Measurements from ENCODE around the gene CECR2.

CECR2 gene

DNA sequence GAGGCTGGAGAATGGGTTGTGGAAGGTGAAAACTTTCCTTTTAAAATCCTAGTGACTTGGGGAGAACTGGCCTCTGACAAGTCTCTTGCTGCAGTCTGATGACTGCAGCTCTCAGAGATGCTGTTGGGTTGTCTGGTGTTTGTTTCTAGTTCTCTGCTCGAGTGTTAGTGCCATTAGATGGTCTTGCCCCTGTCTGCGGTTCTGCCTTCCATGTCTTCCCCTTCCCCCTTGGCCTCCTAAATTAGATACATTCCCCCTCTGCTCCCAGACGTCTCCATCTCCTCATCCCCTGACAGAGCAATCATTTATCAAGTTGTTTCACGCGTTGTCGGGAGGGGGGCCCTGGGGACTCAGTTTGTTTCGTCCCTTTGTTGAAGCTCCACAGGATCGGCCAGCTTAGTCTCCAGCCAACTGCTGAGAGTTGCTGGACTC, 67.7 kb downstream of the CECR2 start:
- no peak for TF ChIP-seq ZNF274 (IDR thresholded peaks at IDR 0.05; ENCODE audit: low read depth, low read length)
- no peak overlapping the region; the same call in 1 of the 2 replicates for H3K4me3 ChIP-seq (ENCODE audit: low read length)

DNA sequence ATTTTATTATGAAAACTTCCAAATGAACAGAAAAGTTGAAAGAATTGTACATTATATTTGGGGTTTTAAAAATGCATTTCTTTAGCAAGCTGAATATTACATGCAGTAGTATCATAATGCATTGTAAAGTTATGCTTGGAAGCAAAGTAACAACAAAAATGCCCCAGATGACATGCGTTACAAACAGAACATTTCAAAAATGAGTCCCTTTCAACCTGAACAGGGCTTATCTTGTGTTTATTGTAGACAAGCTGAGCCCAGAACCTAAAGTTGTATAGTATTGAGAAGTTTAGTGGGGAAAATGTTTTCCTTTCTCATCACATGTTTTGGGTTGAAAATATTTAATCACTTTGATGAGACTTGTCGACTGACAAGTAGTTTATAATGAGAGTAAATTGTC, 68.8 kb downstream of the CECR2 start:
- H3K4me3 ChIP-seq (ENCODE audit: low read length): no peak overlapping the region
- no peak for TF ChIP-seq ZNF274 (IDR thresholded peaks at IDR 0.05; ENCODE audit: low read depth, low read length)

DNA sequence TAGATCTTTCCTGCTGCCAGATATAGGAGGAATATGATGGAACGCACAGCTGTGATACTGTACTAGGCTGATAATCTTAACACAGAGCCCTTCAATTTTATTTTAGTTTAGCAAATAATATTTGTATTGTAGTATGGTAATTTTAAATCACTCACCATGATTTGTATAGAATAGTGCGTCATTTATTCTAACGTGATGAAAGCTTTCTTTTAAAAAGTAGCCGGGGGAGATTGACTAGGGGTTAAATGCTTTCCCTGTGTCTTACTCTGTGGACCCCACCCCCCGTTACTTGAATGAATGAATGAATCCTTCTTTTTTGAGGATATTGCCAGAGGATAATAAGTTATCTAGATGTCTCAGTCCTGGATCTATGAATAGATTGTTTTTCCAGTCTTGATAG, 72.1 kb downstream of the CECR2 start:
- H3K4me3 ChIP-seq (ENCODE audit: low read length): no peak overlapping the region
- TF ChIP-seq ZNF274 (IDR thresholded peaks at IDR 0.05; ENCODE audit: low read depth, low read length): no peak

DNA sequence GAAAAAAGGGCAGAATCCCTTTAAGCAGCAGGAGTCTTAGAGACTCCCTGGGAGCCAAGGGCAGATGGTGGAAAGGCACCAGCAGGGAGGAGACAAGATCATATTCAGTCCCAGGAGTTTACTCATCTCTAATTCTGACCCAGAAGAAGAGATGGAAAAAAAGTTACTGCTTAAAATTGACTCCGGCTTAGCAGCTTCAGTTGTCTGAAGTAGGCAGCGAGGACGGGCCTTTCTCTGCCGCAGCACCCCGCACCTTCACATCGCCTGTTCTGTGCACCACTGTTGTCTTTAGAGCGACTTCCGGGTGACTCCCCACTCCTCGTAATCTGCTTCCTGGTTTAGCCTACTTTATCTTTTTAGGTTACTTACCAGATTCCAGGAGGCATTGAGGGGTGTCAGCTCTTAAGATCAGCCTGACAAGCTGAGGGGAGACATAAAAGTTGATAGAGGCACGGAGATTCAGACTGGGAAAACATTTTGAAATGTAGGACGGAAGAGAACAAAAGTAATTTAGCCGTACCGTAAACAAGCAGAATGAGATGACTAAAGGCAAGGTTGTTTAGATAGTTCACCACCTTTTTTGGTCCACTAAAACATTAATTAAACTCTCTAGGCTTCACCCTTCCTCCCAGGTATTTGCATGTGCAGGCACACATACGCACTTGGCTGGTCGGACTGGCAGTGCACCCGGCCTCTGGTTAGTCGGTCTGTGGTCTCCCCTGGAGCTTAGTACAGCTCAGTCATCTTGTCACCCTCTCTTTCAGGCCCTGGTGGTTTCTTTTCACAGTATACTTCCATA, 74.3 kb downstream of the CECR2 start:
- no peak for TF ChIP-seq ZNF274 (IDR thresholded peaks at IDR 0.05; ENCODE audit: low read depth, low read length)
- H3K4me3 ChIP-seq (ENCODE audit: low read length): no peak overlapping the region

DNA sequence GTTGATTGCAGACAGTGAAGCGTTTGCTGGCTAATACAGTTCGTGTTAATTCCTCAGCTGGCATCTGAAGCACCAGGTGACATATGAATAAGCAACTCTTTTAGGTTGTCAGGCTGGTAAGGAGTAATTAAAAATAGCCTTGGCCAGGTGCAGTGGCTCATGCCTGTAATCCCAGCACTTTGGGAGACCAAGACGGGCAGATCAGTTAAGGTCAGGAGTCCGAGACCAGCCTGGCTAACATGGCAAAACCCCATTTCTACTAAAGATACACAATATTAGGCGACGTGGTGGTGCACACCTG, 74.9 kb downstream of the CECR2 start:
- H3K4me3 ChIP-seq (ENCODE audit: low read length): no peak overlapping the region
- TF ChIP-seq ZNF274 (IDR thresholded peaks at IDR 0.05; ENCODE audit: low read depth, low read length): no peak

DNA sequence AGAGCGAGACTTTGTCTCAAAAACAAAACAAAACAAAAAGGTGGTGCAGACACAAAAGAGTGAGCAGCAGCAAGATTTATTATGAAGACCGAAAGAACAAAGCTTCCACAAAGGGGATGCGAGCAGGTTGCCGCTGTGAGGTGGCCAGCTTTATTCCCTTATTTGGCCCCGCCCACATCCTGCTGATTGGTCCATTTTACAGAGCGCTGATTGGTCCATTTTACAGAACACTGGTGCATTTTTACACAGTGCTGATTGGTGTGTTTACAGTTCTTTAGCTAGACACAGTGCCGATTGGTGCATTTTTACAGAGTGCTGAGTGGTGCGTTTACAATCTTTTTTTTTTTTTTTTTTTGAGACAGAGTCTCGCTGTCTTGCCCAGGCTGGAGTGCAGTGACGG, 77.4 kb downstream of the CECR2 start:
- no peak for TF ChIP-seq ZNF274 (IDR thresholded peaks at IDR 0.05; ENCODE audit: low read depth, low read length)
- H3K4me3 ChIP-seq (ENCODE audit: low read length): no peak overlapping the region

DNA sequence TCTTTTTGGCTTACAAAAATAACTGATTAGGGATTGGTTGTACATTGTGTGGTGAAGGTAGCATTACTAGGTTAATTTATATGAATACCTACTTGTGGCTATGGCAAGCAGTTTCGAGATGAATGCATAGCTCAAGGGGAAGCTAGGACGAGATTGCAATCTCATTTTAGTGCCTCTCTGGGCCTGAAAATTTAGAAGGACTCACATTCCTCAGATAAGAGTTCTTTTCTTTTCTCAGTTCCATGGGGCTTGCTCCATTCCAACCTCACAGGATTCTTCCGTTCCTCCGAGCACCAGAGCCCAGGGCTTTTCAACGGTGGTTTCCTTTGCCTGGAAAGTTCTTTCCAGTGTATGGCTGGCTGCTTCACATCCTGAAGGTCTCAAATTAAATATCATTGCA, 82.1 kb downstream of the CECR2 start:
- H3K4me3 ChIP-seq (ENCODE audit: low read length): no peak overlapping the region
- TF ChIP-seq ZNF274 (IDR thresholded peaks at IDR 0.05; ENCODE audit: low read depth, low read length): no peak

DNA sequence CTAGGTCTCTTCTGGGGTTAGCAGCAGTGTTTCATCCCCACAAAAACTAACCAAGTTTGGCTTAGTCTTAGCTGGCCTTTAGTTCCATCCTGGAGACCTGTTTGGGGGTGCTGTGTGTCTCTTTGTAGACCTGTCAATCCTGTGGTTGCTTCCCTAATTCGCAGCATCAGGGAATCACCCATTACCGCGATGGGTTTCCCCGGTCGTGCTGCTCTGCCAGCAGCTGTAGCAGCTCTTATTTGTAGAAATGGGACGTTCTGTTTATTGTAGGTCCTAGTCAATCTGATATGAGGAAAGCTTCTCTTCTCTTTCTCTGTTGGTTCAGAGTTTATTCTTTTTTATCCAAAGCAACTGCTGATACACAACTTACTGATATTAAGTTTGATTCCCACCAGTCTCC, 91.6 kb downstream of the CECR2 start:
- TF ChIP-seq ZNF274 (IDR thresholded peaks at IDR 0.05; ENCODE audit: low read depth, low read length): no peak
- no peak overlapping the region for H3K4me3 ChIP-seq (ENCODE audit: low read length)

DNA sequence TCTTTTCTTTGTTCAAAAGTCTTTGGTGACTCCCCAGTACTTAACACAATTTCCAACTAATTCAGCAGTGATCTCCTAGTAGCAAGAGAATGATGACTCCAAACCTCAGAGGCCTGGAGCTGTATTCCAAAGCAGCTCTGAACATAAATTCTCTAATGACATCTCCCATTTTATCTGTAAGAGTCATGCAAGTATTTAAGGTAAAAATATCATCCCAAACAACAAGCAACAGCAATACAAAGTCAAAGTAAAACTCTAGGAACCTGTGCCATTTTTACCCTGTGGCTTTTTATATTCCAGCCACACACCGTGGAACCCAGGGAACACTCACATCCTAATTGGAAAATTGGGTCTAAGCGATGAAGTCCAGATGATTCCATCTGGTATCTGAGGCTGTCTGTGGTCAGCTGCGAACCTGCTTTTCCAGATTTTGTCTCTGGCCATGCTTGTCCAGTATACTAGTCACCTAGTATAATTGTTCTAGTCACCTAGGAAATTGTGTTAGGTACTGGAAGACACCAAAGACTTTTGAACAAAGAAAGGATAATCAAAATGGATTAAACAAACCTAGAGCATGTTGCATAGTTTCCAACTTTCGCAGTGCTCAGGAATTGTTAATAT, 101.7 kb downstream of the CECR2 start:
- H3K4me3 ChIP-seq (ENCODE audit: low read length): no peak overlapping the region
- no peak for TF ChIP-seq ZNF274 (IDR thresholded peaks at IDR 0.05; ENCODE audit: low read depth, low read length)

DNA sequence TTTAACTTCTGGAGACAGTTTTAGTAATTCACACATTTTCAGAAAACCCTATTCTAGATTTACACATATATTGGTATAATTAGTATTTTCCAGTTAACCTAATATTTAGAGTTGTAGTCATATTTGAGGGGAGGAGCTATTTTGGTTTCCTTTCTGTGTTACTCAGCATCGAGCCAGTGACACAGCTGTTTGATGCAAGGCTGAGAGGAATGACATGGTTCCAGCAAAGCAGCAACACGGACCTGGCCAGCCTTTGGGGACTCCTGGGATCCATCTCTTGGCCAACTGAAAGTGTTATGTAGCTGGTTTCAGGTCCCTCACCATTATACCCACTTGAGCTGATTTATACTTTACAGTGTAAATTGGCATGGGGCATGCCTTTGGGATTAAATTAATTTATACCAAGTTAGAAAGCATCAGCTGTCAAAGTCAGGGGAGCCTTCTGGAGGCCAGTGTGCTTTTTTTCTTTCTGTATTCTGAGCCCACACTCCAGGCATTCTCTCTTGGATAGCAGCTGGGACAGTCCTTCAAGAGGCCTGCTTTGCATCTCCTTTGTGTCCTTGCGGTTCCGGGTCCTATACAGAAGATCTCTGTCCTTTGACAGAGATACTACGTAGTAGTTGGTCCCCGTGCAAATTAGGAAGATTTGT, 102.8 kb downstream of the CECR2 start:
- H3K4me3 ChIP-seq (ENCODE audit: low read length): no peak overlapping the region
- TF ChIP-seq ZNF274 (IDR thresholded peaks at IDR 0.05; ENCODE audit: low read depth, low read length): no peak

DNA sequence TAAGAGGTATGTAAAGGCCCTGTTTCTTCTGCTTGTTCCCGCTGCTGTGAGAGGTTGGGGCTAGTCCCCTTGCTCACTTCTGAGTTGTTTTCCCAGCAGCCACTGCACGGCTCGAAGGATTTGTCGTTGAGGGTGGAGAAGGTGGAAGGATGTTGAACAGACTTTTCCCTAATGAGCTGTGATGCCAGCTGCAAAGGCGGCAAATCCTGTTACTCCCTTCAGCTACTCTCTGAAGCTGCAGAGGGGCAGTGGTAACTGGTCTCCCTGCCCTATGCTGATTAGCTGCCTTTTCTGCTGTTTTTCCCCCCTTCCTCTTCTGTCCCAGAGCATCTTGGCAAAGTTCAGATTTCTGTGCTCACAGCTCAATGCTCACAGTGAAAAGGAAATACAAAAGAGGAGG, 103.7 kb downstream of the CECR2 start:
- H3K4me3 ChIP-seq (ENCODE audit: low read length): no peak overlapping the region
- TF ChIP-seq ZNF274 (IDR thresholded peaks at IDR 0.05; ENCODE audit: low read depth, low read length): no peak

DNA sequence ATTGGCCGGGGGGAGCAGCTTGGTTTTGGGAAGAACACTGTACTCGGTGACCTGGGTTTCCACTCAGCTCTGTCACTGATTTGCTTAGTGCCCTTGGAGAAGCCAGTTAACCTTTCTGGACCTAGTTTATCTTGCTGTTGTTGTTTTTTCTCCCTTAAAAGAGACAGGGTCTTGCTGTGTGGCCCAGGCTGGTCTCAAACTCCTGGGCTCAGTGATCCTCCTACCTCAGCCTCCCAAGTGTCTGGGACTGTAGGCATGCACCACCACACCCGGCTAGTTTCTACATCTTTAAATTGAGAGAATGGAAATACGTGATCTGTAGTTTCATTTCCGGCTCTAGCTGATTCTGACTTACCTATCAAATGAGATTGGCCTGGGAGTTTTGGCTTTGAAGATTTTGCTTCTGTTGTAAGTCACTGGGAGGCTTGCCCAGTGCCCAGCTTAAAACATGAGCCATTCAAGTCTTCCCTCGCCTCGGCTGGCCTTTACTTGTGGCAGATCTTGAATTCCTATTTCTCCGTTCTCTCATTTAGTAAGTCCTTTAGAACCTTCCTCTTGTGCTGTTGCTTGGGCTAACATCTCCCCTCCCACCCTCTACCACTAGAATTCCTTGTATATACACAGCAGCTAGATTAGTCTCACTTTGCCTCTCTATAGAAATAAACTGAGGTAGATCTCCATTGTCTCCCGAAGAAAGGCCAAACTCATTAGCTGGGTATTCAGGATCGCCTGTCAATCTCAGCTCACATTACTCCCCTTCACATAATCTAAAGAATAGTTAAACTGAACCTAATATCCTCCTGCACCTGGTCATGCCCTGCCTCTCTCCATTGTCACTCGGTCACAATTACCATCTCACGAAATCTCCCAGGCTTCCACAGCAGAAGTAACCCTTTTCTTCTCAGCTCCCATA, 106.3 kb downstream of the CECR2 start:
- no peak for TF ChIP-seq ZNF274 (IDR thresholded peaks at IDR 0.05; ENCODE audit: low read depth, low read length)
- H3K4me3 ChIP-seq (ENCODE audit: low read length): no peak overlapping the region

DNA sequence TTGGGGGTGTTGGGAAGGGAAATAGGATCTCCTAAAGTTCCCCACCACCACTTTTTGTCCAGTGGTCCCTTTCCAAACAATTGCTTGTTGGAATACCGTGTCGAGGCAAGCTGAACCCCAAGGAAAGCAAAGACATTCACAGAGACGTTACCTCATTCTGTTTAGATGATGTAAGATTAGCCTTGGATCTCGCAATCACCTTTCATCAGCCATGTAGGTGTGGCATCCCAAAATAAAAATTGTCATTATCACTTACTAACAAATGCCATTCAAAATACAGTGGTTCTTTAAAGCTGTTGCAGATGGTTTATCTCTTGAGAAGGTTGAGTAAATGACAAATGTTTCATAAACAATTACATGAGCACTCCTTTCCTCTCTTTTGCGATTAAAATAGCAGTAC, 107.6 kb downstream of the CECR2 start:
- no peak for TF ChIP-seq ZNF274 (IDR thresholded peaks at IDR 0.05; ENCODE audit: low read depth, low read length)
- H3K4me3 ChIP-seq (ENCODE audit: low read length): no peak overlapping the region

DNA sequence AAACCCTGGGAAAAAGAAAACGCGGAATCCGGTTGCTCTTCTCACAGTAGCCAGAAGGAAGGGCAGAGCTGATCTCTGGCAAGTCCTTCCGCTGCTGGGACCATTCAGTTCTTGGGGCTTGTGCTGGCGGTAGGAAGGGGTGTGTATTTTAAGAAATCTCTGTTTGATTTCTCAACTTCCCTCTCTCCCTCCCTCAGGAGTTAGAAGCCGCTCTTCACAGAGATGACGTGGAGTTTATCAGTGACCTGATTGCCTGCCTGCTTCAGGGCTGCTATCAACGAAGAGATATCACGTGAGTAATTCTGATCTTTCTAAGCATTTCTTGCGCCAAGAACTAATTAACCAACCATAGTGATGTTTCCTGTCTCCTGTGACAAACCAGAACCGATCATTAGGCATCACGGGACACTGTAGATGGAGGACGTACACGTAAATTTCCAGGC, 108.2 kb downstream of the CECR2 start:
- no peak for TF ChIP-seq ZNF274 (IDR thresholded peaks at IDR 0.05; ENCODE audit: low read depth, low read length)
- H3K4me3 ChIP-seq (ENCODE audit: low read length): no peak overlapping the region
